Measurements from ENCODE around the gene PSMG4.
"Not testable (repeated sequence)": the region's sequence is repeated elsewhere in the genome, so short reads cannot be mapped to it uniquely, and the experiment has no call there.

Gene PSMG4

GRCh38 chr6:3230900-3231246, 27.9 kb upstream of the PSMG4 start:
- DNase-seq = no peak

- DNase-seq = no peak
These were observed 27.3 kb upstream of the PSMG4 start for GRCh38 chr6:3231247-3232016.

- no peak for DNase-seq
These were observed 26.5 kb upstream of the PSMG4 start for GRCh38 chr6:3232017-3232945.

GRCh38 chr6:3233321-3233720, 25.4 kb upstream of the PSMG4 start:
- no peak for DNase-seq

GRCh38 chr6:3233904-3234303, 24.8 kb upstream of the PSMG4 start:
- no peak for DNase-seq

GRCh38 chr6:3235486-3235885, 23.3 kb upstream of the PSMG4 start:
- DNase-seq = no peak

- no peak for DNase-seq
These were observed 22.7 kb upstream of the PSMG4 start for GRCh38 chr6:3236005-3236404.

GRCh38 chr6:3237761-3238662, 20.7 kb upstream of the PSMG4 start:
- DNase-seq = no peak

GRCh38 chr6:3239110-3239830, 19.5 kb upstream of the PSMG4 start:
- DNase-seq = no peak

- DNase-seq = no peak
These were observed 18.2 kb upstream of the PSMG4 start for GRCh38 chr6:3240595-3240994.

GRCh38 chr6:3241745-3242144, 17.0 kb upstream of the PSMG4 start:
- not testable (repeated sequence) for DNase-seq

- no peak for DNase-seq
These were observed 16.0 kb upstream of the PSMG4 start for GRCh38 chr6:3242768-3243167.

- DNase-seq = no peak
These were observed 14.5 kb upstream of the PSMG4 start for GRCh38 chr6:3244003-3244831.

- DNase-seq = not testable (repeated sequence)
These were observed 13.9 kb upstream of the PSMG4 start for GRCh38 chr6:3244832-3245161.

GRCh38 chr6:3245216-3245615, 13.5 kb upstream of the PSMG4 start:
- DNase-seq = no peak

GRCh38 chr6:3247255-3248146, 11.2 kb upstream of the PSMG4 start:
- DNase-seq = no peak

- no peak for DNase-seq
These were observed 8.9 kb upstream of the PSMG4 start for GRCh38 chr6:3249821-3250220.

- no peak for DNase-seq
These were observed 8.5 kb upstream of the PSMG4 start for GRCh38 chr6:3250231-3250675.

- DNase-seq = peak; percentile 58 to 64 (median 61)
These were observed 7.1 kb upstream of the PSMG4 start for GRCh38 chr6:3251462-3252314.
